ENCODE results near the gene SNX19.
"Not testable (repeated sequence)": the region's sequence is repeated elsewhere in the genome, so short reads cannot be mapped to it uniquely, and the experiment has no call there.

Gene SNX19

DNA sequence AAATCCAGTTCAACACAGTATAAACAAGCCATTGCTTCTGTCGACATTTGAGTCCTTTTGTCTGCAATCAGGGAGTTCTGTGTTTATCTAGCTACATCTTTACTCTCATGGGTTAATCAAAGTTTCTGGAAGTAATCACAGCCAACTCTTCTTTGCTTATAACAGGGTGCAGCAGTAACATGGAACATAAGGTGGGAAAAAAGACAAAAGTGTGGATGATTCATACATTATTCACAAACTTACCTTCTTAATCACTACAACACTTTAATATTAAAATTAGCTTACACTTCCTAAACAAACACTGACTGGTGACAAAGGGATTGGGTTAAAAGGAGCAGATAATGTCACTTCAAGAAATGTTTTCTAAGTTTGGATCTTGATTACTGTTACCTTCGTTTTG, 44.7 kb downstream of the SNX19 start:
- no peaks in the 10 kb centered on the region for H3K27me3 ChIP-seq (ENCODE audit: low read depth, low read length)
- H3K36me3 ChIP-seq (ENCODE audit: control insufficient read depth in 1 of 2, insufficient read depth in 2 of 2, low read length in 2 of 2) = peaks cover 25 to 32% of the 10 kb centered on the region in 2 donors
- H3K4me1 ChIP-seq (ENCODE audit: control insufficient read depth in 1 of 2, insufficient read depth in 2 of 2, low read length in 2 of 2) = peaks cover 0 to 6% of the 10 kb centered on the region in 2 donors
- no peak overlapping the region for H3K4me3 ChIP-seq (ENCODE audit: low read depth in 1 of 2, low read length in 2 of 2)
- H3K9me3 ChIP-seq (ENCODE audit: control insufficient read depth in 1 of 2, low read length in 2 of 2) = no peaks in the 10 kb centered on the region
- H3K27ac ChIP-seq (ENCODE audit: low read length) = peak overlapping the region; percentile 56

DNA sequence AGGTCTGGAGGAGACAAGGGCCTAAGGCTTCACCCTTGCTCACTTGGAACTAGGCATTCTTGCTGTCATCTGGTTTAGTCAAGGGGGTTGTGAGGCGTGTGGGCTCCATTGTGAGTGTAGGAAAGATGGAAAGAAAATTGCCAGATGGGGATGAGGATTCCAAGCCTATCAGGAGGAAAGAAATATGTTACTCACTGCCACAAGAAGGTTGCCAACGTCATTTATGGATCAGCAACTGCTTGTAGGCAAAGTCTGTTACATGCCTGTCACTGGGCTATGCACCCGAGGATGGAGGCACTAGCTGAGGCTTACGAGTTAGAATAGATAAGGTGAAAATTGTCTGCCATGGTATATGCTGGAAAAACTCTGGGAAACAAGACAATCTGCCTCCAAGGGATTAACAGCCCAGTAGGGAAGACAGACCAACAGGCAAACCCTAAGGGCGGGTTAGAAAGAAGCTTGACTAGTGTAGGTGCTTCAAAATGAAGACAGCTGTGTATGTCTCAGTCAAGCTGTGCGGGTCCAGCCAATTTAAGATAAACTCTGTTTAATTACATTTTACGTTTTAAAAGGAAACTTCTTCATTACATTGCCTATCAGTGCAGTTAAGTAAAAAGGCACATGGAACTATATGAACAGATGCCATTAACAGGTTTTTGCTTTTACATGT, 47.4 kb downstream of the SNX19 start:
- no peak overlapping the region for H3K4me3 ChIP-seq (ENCODE audit: low read depth in 1 of 2, low read length in 2 of 2)
- peaks cover 0 to 6% of the 10 kb centered on the region in 2 donors for H3K4me1 ChIP-seq (ENCODE audit: control insufficient read depth in 1 of 2, insufficient read depth in 2 of 2, low read length in 2 of 2)
- no peak overlapping the region for H3K27ac ChIP-seq (ENCODE audit: low read length)
- H3K9me3 ChIP-seq (ENCODE audit: control insufficient read depth in 1 of 2, low read length in 2 of 2) = no peaks in the 10 kb centered on the region
- no peaks in the 10 kb centered on the region for H3K27me3 ChIP-seq (ENCODE audit: low read depth, low read length)
- peaks cover 12 to 16% of the 10 kb centered on the region in 2 donors for H3K36me3 ChIP-seq (ENCODE audit: control insufficient read depth in 1 of 2, insufficient read depth in 2 of 2, low read length in 2 of 2)

DNA sequence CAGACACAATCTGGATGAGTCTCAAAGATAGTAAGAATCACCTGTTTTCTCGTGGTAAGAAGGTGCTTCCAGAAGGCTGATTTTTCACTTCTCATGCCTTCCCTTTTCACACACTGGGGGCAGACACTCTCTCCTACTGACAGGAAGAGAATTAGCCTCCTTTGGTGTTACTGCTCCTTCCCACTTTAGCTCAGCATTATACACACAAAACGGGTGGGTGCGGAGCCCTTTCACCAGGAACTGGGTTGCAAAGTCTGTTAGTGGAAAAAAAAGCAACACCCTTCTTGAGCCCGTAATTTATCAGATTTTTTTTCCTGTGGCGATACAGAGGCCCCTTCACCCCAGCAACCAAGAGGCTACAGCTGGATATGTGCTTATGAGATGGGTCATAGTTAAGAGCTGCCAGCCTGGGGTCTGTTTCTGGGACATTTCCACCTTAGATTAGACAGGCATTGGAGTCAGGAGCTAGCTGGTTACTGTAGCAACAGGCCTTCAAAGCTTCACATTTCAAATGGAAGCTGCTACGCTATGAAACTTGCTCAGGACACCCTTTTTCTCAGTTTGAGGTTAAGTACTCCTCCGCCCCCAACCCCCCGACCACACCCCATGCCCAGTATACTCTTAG, 48.1 kb downstream of the SNX19 start:
- H3K9me3 ChIP-seq (ENCODE audit: control insufficient read depth in 1 of 2, low read length in 2 of 2) = no peaks in the 10 kb centered on the region
- H3K4me3 ChIP-seq (ENCODE audit: low read depth in 1 of 2, low read length in 2 of 2) = no peak overlapping the region
- no peak overlapping the region for H3K27ac ChIP-seq (ENCODE audit: low read length)
- no peaks in the 10 kb centered on the region for H3K27me3 ChIP-seq (ENCODE audit: low read depth, low read length)
- peaks cover 0 to 6% of the 10 kb centered on the region in 2 donors for H3K4me1 ChIP-seq (ENCODE audit: control insufficient read depth in 1 of 2, insufficient read depth in 2 of 2, low read length in 2 of 2)
- peaks cover 12 to 16% of the 10 kb centered on the region in 2 donors for H3K36me3 ChIP-seq (ENCODE audit: control insufficient read depth in 1 of 2, insufficient read depth in 2 of 2, low read length in 2 of 2)

DNA sequence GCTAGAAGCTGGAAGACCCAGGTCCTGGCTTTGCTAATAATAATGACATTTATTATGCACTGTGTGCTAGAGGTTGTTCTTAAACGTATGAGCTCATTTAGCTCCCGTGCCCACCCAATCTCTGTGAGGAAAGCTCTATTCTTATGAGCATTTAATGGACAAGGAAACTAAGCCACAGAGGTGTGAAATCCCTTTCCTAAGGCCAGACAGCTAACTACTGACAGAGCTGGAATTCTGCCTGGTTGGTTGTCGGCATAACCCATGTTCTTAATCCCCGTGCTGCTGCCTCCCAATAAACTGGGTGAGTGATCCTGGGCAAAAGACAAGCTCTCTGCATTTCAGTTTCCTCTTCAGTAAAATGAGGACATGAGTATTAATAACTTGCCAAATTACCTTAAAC, 49.4 kb downstream of the SNX19 start:
- Histone ChIP-seq H3K4me1 (ENCODE audit: control insufficient read depth in 1 of 2, insufficient read depth in 2 of 2, low read length in 2 of 2) (peaks cover 0 to 10% of the 10 kb centered on the region in 2 donors), H3K4me3 (ENCODE audit: low read depth in 1 of 2, low read length in 2 of 2) (no peak overlapping the region), H3K27ac (ENCODE audit: low read length) (no peak overlapping the region), H3K9me3 (ENCODE audit: control insufficient read depth in 1 of 2, low read length in 2 of 2) (no peaks in the 10 kb centered on the region), H3K27me3 (ENCODE audit: low read depth, low read length) (no peaks in the 10 kb centered on the region), H3K36me3 (ENCODE audit: control insufficient read depth in 1 of 2, insufficient read depth in 2 of 2, low read length in 2 of 2) (peaks cover 8 to 12% of the 10 kb centered on the region in 2 donors)

DNA sequence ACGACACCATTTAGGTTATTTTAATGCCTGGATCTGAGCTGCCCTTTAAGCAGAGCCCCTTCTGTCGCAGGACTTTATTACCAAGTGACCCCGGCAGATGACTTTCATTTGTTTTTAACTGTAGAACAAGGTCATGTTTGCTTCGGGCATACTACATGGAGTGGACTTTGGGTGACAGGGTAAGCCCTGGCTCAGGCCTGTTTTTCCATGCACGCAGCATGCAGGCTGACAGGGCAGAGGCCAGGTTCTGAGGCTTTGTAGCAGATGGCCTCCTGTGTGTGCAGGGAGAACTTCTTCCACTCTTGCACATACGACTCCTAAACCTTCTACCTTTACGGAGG, 50.5 kb downstream of the SNX19 start:
- H3K27me3 ChIP-seq (ENCODE audit: low read depth, low read length) = no peaks in the 10 kb centered on the region
- H3K27ac ChIP-seq (ENCODE audit: low read length) = no peak overlapping the region
- H3K4me3 ChIP-seq (ENCODE audit: low read depth in 1 of 2, low read length in 2 of 2) = no peak overlapping the region
- H3K36me3 ChIP-seq (ENCODE audit: control insufficient read depth in 1 of 2, insufficient read depth in 2 of 2, low read length in 2 of 2) = peaks cover 0 to 11% of the 10 kb centered on the region in 2 donors
- peaks cover 0 to 6% of the 10 kb centered on the region in 2 donors for H3K4me1 ChIP-seq (ENCODE audit: control insufficient read depth in 1 of 2, insufficient read depth in 2 of 2, low read length in 2 of 2)
- H3K9me3 ChIP-seq (ENCODE audit: control insufficient read depth in 1 of 2, low read length in 2 of 2) = no peaks in the 10 kb centered on the region

DNA sequence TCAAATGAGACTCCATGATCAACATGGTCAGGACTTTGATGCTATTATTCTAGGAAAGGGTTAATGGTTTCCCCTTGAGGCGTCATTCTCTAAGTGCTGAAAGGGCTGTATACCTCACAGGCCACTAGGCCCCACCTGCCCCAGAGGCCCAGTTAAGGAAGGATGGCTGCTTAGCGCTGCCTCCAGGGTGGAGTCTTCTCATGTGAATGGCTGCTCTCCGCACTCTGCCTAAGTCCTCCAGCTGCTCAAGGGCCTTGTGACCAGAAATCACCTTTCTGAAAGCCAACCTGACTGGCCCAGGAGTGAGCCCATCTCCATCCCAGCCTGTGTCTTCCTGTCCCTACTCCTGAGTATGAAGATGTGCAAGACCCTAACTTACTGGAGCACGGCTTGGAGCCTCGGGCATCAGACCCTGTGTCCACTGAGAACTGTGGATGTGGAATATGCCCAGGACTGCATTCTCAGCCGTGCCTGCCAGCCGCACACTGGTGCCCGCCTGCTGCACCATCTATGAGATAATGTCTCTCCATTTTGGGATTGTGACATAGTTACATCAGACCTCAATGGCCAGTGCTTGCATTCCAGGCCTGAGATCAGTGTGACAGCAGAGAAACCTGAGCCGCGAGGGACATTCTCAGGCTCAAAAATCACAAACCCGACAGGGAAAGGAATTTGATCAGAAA, 51.0 kb downstream of the SNX19 start:
- peaks cover 0 to 6% of the 10 kb centered on the region in 2 donors for H3K4me1 ChIP-seq (ENCODE audit: control insufficient read depth in 1 of 2, insufficient read depth in 2 of 2, low read length in 2 of 2)
- H3K36me3 ChIP-seq (ENCODE audit: control insufficient read depth in 1 of 2, insufficient read depth in 2 of 2, low read length in 2 of 2) = peaks cover 0 to 9% of the 10 kb centered on the region in 2 donors
- H3K27ac ChIP-seq (ENCODE audit: low read length) = no peak overlapping the region
- no peaks in the 10 kb centered on the region for H3K9me3 ChIP-seq (ENCODE audit: control insufficient read depth in 1 of 2, low read length in 2 of 2)
- H3K4me3 ChIP-seq (ENCODE audit: low read depth in 1 of 2, low read length in 2 of 2) = no peak overlapping the region
- H3K27me3 ChIP-seq (ENCODE audit: low read depth, low read length) = no peaks in the 10 kb centered on the region

DNA sequence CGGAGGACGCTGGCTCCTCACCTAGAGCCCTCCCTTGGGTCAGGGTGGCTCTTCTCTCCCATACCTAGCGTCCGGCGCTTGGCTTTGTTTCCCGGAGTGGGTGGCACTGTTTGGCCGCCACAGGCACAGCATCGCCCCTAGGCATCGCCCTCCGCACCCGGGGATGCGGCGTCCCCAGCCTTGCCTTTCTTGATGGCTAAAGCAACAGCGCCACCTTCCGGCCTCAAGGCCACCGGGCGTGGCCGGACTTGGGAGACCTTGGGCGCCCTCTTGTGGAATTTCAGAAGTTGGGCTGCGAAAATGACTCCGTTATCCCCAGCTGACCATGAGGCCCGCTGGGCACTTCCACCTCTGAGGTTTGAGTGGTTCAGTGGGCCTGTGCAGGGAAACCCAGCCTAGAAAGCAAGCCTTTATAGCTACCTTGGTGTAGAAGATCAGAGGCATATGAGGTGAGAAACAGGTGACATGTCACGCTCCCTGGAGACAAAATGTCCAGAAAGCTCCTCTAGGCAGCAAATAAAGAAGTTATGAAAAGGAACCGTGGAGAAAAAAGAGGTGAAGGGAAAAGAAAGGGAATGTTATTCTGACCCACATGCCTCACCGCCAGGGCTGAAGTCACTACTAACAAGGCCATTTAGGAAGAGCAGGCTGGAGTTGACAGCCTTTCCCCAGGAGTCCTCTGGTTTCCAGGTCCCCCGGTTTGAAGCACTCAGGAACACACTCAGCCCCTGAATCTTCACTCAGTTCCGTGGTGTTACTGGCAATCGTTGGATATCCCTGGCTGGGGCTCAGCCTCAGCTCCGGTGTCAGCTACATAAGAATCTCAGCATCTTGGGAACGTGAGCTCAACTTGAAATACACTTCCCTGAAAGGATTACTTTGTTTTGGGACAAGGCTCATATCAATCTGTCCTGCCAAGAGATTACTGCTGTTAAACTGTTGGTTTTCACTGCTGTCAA, 54.1 kb downstream of the SNX19 start:
- Histone ChIP-seq H3K9me3 (ENCODE audit: control insufficient read depth in 1 of 2, low read length in 2 of 2) (no peaks in the 10 kb centered on the region), H3K27ac (ENCODE audit: low read length) (no peak overlapping the region), H3K36me3 (ENCODE audit: control insufficient read depth in 1 of 2, insufficient read depth in 2 of 2, low read length in 2 of 2) (no peaks in the 10 kb centered on the region), H3K4me1 (ENCODE audit: control insufficient read depth in 1 of 2, insufficient read depth in 2 of 2, low read length in 2 of 2) (peaks cover 0 to 9% of the 10 kb centered on the region in 2 donors), H3K27me3 (ENCODE audit: low read depth, low read length) (no peaks in the 10 kb centered on the region), H3K4me3 (ENCODE audit: low read depth in 1 of 2, low read length in 2 of 2) (peak overlapping the region in 1 of 2 donors; percentile 29)

DNA sequence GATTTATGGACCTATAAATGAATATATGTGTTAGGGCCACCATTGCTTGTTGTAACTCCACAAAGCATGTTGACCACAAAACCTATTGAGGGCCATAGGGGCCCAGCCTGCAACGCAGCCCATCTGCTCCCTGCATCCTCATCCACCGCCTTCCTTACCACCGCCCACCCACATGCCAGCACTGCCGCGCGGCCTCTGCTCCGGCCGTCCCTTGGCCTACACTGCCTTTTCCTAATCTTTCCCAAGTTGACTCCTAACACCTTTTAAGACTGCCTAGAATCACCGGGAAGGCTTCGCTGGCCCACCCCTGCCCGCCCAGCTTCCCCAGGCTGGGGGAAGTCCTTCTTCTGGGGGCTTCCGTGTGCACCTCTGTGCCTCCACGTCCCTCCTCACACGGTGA, 55.0 kb downstream of the SNX19 start:
- Histone ChIP-seq H3K4me1 (ENCODE audit: control insufficient read depth in 1 of 2, insufficient read depth in 2 of 2, low read length in 2 of 2) (peaks cover 0 to 9% of the 10 kb centered on the region in 2 donors), H3K4me3 (ENCODE audit: low read depth in 1 of 2, low read length in 2 of 2) (no peak overlapping the region), H3K27me3 (ENCODE audit: low read depth, low read length) (no peaks in the 10 kb centered on the region), H3K36me3 (ENCODE audit: control insufficient read depth in 1 of 2, insufficient read depth in 2 of 2, low read length in 2 of 2) (no peaks in the 10 kb centered on the region), H3K27ac (ENCODE audit: low read length) (no peak overlapping the region), H3K9me3 (ENCODE audit: control insufficient read depth in 1 of 2, low read length in 2 of 2) (no peaks in the 10 kb centered on the region)

DNA sequence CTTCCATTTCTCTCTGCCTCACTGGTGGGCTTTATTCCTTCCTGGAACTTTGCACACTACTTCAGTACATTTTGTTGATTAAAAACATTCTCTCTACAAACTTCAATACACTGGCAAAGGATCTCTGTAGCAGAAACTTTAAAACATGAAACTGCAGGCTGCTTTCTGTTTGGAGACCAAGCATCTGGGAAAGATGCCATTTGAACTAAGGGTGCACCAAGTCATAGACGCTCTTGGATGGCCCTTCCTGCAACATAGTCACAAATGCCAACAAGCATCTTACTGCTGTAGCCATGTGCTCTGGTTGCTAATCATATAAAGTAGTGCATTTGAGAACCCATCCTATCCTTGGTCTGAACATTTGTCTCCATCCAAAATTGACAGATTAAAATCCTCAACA, 56.4 kb downstream of the SNX19 start:
- Histone ChIP-seq H3K36me3 (ENCODE audit: control insufficient read depth in 1 of 2, insufficient read depth in 2 of 2, low read length in 2 of 2) (no peaks in the 10 kb centered on the region), H3K4me1 (ENCODE audit: control insufficient read depth in 1 of 2, insufficient read depth in 2 of 2, low read length in 2 of 2) (peaks cover 0 to 9% of the 10 kb centered on the region in 2 donors), H3K9me3 (ENCODE audit: control insufficient read depth in 1 of 2, low read length in 2 of 2) (no peaks in the 10 kb centered on the region), H3K27me3 (ENCODE audit: low read depth, low read length) (no peaks in the 10 kb centered on the region), H3K4me3 (ENCODE audit: low read depth in 1 of 2, low read length in 2 of 2) (no peak overlapping the region), H3K27ac (ENCODE audit: low read length) (no peak overlapping the region)

DNA sequence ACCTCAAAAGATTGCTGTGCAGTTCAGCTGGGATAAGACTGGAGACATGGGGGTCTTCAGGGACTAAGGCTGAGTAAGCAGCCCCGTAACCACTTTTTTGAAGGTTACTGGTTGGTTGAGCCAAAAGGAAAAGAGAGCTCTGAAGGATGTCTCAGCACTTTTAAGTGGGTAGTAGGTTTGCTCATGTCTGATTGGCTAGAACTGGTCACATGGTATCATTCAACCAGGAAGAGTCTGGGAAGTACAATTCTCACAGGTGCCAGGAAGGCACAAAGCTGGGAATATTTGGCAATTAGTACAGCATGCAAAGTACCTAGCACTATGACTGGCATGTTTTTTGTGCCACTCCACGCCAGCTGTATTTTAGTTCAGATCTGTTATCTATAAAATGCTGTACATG, 58.1 kb downstream of the SNX19 start:
- Histone ChIP-seq H3K27me3 (ENCODE audit: low read depth, low read length) (no peaks in the 10 kb centered on the region), H3K4me1 (ENCODE audit: control insufficient read depth in 1 of 2, insufficient read depth in 2 of 2, low read length in 2 of 2) (peaks cover 0 to 9% of the 10 kb centered on the region in 2 donors), H3K36me3 (ENCODE audit: control insufficient read depth in 1 of 2, insufficient read depth in 2 of 2, low read length in 2 of 2) (no peaks in the 10 kb centered on the region), H3K9me3 (ENCODE audit: control insufficient read depth in 1 of 2, low read length in 2 of 2) (no peaks in the 10 kb centered on the region), H3K4me3 (ENCODE audit: low read depth in 1 of 2, low read length in 2 of 2) (no peak overlapping the region), H3K27ac (ENCODE audit: low read length) (no peak overlapping the region)

DNA sequence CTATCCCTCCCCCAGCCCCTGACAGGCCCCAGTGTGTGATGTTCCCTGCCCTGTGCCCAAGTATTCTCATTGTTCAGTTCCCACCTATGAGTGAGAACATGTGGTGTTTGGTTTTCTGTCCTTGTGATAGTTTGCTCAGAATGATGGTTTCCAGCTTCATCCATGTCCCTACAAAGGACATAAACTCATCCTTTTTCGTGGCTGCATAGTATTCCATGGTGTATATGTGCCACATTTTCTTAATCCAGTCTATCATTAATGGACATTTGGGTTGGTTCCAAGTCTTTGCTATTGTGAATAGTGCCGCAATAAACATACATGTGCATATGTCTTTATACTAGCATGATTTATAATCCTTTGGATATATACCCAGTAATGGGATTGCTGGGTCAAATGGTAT, 60.6 kb downstream of the SNX19 start:
- H3K9me3 ChIP-seq (ENCODE audit: control insufficient read depth in 1 of 2, low read length in 2 of 2); H3K27me3 ChIP-seq (ENCODE audit: low read depth, low read length); H3K36me3 ChIP-seq (ENCODE audit: control insufficient read depth in 1 of 2, insufficient read depth in 2 of 2, low read length in 2 of 2); H3K4me1 ChIP-seq (ENCODE audit: control insufficient read depth in 1 of 2, insufficient read depth in 2 of 2, low read length in 2 of 2); H3K4me3 ChIP-seq (ENCODE audit: low read depth in 1 of 2, low read length in 2 of 2); H3K27ac ChIP-seq (ENCODE audit: low read length): not testable (repeated sequence)
